GM06990 (cell line): ENCODE results near the gene RNF113A.

Experiments
- DNase-seq: peaks from one replicate; pipeline ENCODE4 v3.0.0-alpha.2; 2011; ENCODE audit not compliant: insufficient read length; ENCODE audit errors: extremely low read depth
- H3K27me3 ChIP-seq: replicated peaks from 2 replicates; pipeline ENCODE4 v1.6.0; 2011; ENCODE audit warnings: low read length; ENCODE audit not compliant: control insufficient read depth, insufficient read depth
- H3K36me3 ChIP-seq: 2 replicates; pipeline ENCODE4 v1.5.1; 2011; ENCODE audit warnings: low read length; ENCODE audit not compliant: control insufficient read depth, insufficient read depth
- H3K4me3 ChIP-seq: replicated peaks from 2 replicates; pipeline ENCODE4 v1.5.1; 2011; ENCODE audit warnings: low read depth, mild to moderate bottlenecking, control low read depth, low read length
- CTCF ChIP-seq: IDR thresholded peaks from 2 replicates; pipeline ENCODE4 v1.5.1; 2011; ENCODE audit warnings: low read length, control low read depth, mild to moderate bottlenecking, inconsistent platforms; ENCODE audit not compliant: insufficient read depth, poor library complexity, severe bottlenecking

RNF113A gene

DNA sequence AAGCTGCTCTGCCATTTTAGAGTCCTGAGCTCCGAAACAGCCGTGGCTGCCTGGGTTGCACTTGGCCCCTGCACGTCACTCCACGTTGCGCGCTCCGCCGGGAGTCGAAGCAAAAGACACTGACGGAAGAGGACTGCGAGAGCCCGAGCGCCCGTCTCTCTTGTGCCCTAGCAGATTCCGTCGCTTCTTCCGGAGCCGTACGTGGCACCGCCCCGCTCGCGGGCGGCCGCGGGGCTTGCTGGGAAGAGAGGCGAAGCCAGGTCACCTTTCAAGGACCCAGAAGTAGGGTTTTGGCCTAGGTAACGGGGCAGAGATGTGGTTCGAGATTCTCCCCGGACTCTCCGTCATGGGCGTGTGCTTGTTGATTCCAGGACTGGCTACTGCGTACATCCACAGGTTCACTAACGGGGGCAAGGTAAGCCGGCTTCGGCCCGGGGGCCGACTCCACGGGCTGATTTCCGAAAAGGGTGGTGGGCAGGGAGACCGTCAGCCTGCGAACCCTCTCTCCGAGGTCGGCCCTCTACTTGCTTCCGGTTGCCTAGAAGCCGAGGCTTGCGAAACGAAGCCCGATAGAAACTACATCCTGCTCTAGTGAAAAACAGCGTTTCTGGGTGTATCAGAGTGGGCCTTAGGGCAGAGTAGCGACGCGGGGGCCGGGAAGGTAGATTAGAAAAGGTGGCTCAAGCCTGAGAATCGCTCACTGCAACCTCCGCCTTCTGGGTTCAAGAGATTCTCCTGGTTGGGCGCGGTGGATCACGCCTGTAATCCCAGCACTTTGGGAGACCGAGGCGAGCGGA is at the start of gene RNF113A, which contains the start of gene NDUFA1:
RNF113A (minus strand) TSS at position 135 of the 797 bp plus-strand sequence; CDS start at position 15, 120 bp downstream.
NDUFA1 (plus strand) TSS at position 234 of the 797 bp plus-strand sequence; CDS start at position 314, 80 bp downstream.
- Histone ChIP-seq H3K36me3 (no peaks in the 10 kb centered on the region), H3K27me3 (no peaks in the 10 kb centered on the region), H3K4me3 (peak within 1 kb of the TSS; percentile 79)
- TF ChIP-seq CTCF, result no peak
- DNase-seq, result peak; percentile 96

- H3K27me3 ChIP-seq, result no peaks in the 10 kb centered on the region
- DNase-seq, result no peak
- H3K36me3 ChIP-seq, result no peaks in the 10 kb centered on the region
- no peak overlapping the region for H3K4me3 ChIP-seq
- no peak for TF ChIP-seq CTCF
These were observed 48.5 kb upstream of the RNF113A start for GRCh38 chrX:119919835-119920585.

DNA sequence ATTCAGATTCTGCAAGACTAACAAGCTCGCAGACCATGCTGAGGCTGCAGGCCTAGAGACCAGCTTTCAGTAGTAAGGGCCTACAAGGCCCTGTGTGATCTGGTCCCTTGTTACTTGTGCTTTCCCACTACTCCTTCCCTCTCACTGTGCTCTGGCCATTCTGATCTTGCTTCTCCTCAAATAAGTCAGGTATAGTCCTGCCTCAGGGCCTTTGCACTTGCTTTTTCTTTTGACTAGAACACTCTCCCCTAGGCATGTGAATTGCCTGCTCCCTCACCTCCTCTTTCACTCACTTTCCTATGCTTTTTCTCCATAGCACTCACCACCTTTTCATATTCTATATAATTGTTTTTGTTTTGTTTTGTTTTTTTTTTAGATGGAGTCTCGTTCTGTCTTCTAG is 46.3 kb upstream of the RNF113A start:
- Histone ChIP-seq H3K27me3 (no peaks in the 10 kb centered on the region), H3K4me3 (no peak overlapping the region), H3K36me3 (no peaks in the 10 kb centered on the region)
- TF ChIP-seq CTCF, result no peak
- DNase-seq, result no peak

DNA sequence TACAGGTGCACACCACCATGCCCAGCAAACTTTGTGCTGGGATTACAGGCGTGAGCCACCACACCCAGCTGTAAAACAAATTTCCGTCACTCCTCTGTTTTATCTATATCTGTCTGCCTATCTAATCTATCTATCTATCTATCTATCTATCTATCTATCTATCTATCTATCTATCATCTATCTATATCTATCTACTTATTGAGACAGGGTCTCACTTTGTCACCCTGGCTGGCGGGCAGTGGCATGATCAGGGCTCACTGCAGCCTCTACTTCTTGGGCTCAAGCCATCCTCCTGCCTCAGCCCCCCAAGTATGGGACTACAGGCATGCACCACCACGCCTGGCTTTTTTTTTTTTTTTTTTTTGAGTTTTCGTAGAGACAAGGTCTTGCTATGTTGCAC is 44.8 kb upstream of the RNF113A start:
- no peak for DNase-seq
- no peak overlapping the region for H3K4me3 ChIP-seq
- H3K27me3 ChIP-seq, result no peaks in the 10 kb centered on the region
- TF ChIP-seq CTCF, result no peak
- H3K36me3 ChIP-seq, result no peaks in the 10 kb centered on the region

GRCh38 chrX:119900976-119901375 is 29.4 kb upstream of the RNF113A start:
- Histone ChIP-seq H3K4me3 (no peak overlapping the region), H3K27me3 (no peaks in the 10 kb centered on the region), H3K36me3 (no peaks in the 10 kb centered on the region)
- DNase-seq, result no peak
- TF ChIP-seq CTCF, result no peak
